CD4-positive, CD25-positive, alpha-beta regulatory T cell (primary cell): ENCODE data around the gene REV3L. TPM values are rescaled to one million over a fixed set of nuclear protein-coding genes. Genes with fewer than 3 reads are reported as not detected.

Source experiments
- ATAC-seq, 2 donors: fragments of 150-1000 bp; cut with Tn5 transposase; one replicate each; pipeline ENCODE4 v1.10.0; 2021; ENCODE audit warnings: low read depth in 2 of 2, moderate number of reproducible peaks in 2 of 2, moderate library complexity in 1 of 2
- DNase-seq, 3 donors: peaks; one replicate each; pipeline versions ENCODE4 v3.0.0 to v3.0.0-alpha.2; 2012 to 2022; ENCODE audit warnings: mixed read lengths in 1 of 3
- H3K27ac ChIP-seq: one replicate; pipeline ENCODE4 v1.7.0; 2013; ENCODE audit warnings: mild to moderate bottlenecking, low read length; ENCODE audit not compliant: insufficient read depth, poor library complexity, severe bottlenecking
- H3K27me3 ChIP-seq: one replicate; pipeline ENCODE4 v1.7.0; 2013; ENCODE audit warnings: low read length; ENCODE audit not compliant: control insufficient read depth, insufficient read depth
- H3K36me3 ChIP-seq: one replicate; pipeline ENCODE4 v1.7.0; 2013; ENCODE audit warnings: mild to moderate bottlenecking, low read length, moderate library complexity; ENCODE audit not compliant: control insufficient read depth, insufficient read depth
- H3K4me1 ChIP-seq: 2 replicates; pipeline ENCODE4 v1.7.0; 2013; ENCODE audit warnings: mild to moderate bottlenecking, low read length; ENCODE audit not compliant: insufficient read depth, control insufficient read depth, poor library complexity, severe bottlenecking
- H3K4me3 ChIP-seq: one replicate; pipeline ENCODE4 v1.7.0; 2013; ENCODE audit warnings: low read depth, mild to moderate bottlenecking, low read length, moderate library complexity
- H3K9me3 ChIP-seq, 2 experiments: 1 replicate in 1 of 2; 2 replicates in 1 of 2; pipeline ENCODE4 v1.7.0; 2013; ENCODE audit warnings: low read length in 2 of 2, mild to moderate bottlenecking in 1 of 2, moderate library complexity in 1 of 2; ENCODE audit not compliant: control insufficient read depth in 2 of 2
- H3K27ac Mint-ChIP-seq, 3 donors: one replicate each; pipeline ENCODE4 v1.8.0; 2020 to 2022; ENCODE audit warnings: mild to moderate bottlenecking in 3 of 3, mixed read lengths in 3 of 3, moderate library complexity in 2 of 3
- H3K27me3 Mint-ChIP-seq: one replicate; pipeline ENCODE4 v1.8.0; 2022; ENCODE audit warnings: mild to moderate bottlenecking, mixed read lengths
- H3K36me3 Mint-ChIP-seq: one replicate; pipeline ENCODE4 v1.8.0; 2020; ENCODE audit warnings: mixed read lengths
- H3K4me1 Mint-ChIP-seq, 4 donors: one replicate each; pipeline ENCODE4 v1.8.0; 2020 to 2022; ENCODE audit warnings: mixed read lengths in 4 of 4, mild to moderate bottlenecking in 1 of 4
- H3K4me3 Mint-ChIP-seq, 4 donors: one replicate each; pipeline ENCODE4 v1.8.0; 2020 to 2022; ENCODE audit warnings: mild to moderate bottlenecking in 4 of 4, mixed read lengths in 4 of 4, moderate library complexity in 3 of 4
- H3K9me3 Mint-ChIP-seq, 7 donors: one replicate each; pipeline ENCODE4 v1.8.0; 2020 to 2022; ENCODE audit warnings: mixed read lengths in 7 of 7, mild to moderate bottlenecking in 3 of 7, moderate library complexity in 2 of 7
- polyA plus RNA-seq, 4 donors: library from polyadenylated mRNA; unstranded; fragments of 300-500 nt; fragmentation: Illumina TruSeq; gene quantifications; one replicate each; pipeline ENCODE4 v1.2.3, GENCODE V29; 2021
- total RNA-seq: library from RNA; stranded (reverse); gene quantifications from one replicate; pipeline ENCODE4 v1.2.3, GENCODE V29; 2022

Gene REV3L
- total and polyA plus RNA-seq, 5 donors from 2014 or later = 6.5 to 35.7 (median 9.4) TPM

DNA sequence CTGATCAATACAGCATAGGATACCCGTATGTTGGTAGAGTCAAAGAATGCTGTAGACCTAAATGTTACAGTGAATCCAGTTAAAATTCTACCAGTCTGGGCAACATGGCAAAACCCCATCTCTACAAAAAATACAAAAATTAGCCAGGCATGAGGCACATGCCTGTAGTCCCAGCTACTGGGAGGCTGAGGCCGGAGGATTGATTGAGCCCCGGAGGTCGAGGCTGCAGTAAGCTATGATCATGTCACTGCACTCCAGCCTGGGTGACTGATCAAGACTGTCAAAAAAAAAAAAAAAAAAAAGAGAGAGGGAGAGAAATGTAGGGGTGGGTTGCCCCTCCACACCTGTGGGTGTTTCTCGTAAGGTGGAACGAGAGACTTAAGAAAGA lies 228.2 kb downstream of the REV3L start:
- Histone ChIP-seq H3K9me3 (no peaks in the 10 kb centered on the region), H3K27ac (no peak overlapping the region), H3K4me3 (no peak overlapping the region), H3K27me3 (no peaks in the 10 kb centered on the region), H3K36me3 (no peaks in the 10 kb centered on the region), H3K4me1 (peaks cover 8% of the 10 kb centered on the region)
- Mint-ChIP-seq H3K9me3 (peaks cover 0 to 1% (median 0%) of the 10 kb centered on the region in 7 donors), H3K4me3 (peak overlapping the region in 1 of 4 donors; percentile 5), H3K27ac (no peak overlapping the region), H3K36me3 (no peaks in the 10 kb centered on the region), H3K27me3 (no peaks in the 10 kb centered on the region), H3K4me1 (peaks cover 4 to 10% (median 6%) of the 10 kb centered on the region in 4 donors)
- DNase-seq (no peak), ATAC-seq (no peak)

DNA sequence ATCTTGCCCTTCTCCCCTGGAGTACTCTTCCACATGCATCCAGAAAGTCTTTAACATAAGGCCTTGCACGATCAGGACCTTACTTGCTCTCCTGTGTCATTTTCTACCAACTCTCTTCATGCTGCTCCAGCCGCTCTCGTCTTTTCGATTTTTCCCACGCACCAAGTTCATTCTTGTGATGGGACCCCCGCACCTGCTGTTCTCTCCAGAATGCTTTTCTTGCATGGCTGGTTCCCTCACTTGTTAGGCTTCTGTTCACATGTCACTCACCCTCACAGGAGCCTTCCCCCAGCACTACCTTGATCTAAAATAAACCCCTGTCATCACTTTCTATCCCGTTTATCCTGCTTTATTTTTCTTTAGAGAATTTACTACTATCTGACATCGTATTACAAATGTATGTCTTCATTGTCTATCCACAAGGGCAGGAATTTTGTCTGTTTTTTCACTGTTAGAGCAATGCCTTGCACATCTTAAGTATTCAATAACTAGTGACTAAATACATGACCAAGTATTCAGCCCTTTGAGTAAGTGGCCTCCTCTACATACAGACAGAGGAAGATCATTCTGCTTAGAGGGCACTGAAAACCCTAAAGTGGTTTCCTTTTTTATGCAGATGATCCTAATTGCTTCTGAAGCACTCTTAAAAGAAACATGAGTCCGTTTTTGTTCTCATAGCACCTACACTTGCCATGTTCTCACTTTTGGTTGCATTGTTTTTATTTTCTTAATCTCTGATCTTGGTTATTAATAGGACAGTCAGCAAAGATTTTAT lies 228.8 kb downstream of the REV3L start:
- ATAC-seq = no peak
- Histone ChIP-seq H3K27me3 (no peaks in the 10 kb centered on the region), H3K4me1 (peaks cover 4% of the 10 kb centered on the region), H3K27ac (no peak overlapping the region), H3K4me3 (no peak overlapping the region), H3K9me3 (no peaks in the 10 kb centered on the region), H3K36me3 (no peaks in the 10 kb centered on the region)
- peaks cover 0 to 1% (median 0%) of the 10 kb centered on the region in 7 donors for H3K9me3 Mint-ChIP-seq
- peak overlapping the region in 1 of 4 donors; percentile 39 for H3K4me3 Mint-ChIP-seq
- DNase-seq = no peak
- no peaks in the 10 kb centered on the region for H3K27me3 Mint-ChIP-seq
- no peaks in the 10 kb centered on the region for H3K36me3 Mint-ChIP-seq
- H3K4me1 Mint-ChIP-seq = peaks cover 4 to 10% (median 6%) of the 10 kb centered on the region in 4 donors
- H3K27ac Mint-ChIP-seq = peak overlapping the region in 1 of 3 donors; percentile 38

DNA sequence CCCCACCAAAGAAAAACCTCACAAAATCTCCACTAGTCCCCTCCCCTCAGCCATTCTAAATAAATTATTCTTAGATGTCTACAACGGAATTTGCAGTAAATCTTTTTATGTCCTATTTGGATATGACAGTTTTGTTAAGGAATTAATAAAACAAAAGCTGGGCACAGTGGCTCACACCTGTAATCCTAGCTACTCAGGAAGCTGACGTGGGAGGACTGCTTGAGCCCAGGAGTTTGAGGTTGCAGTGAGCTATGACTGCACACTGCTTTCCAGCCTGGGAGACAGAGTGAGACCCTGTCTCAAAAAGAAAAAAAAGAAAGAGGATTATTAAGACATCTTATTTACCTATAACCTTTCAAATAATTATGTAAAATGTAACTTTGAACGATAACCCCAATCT lies 230.3 kb downstream of the REV3L start:
- no peak for ATAC-seq
- peaks cover 0 to 1% (median 0%) of the 10 kb centered on the region in 7 donors for H3K9me3 Mint-ChIP-seq

DNA sequence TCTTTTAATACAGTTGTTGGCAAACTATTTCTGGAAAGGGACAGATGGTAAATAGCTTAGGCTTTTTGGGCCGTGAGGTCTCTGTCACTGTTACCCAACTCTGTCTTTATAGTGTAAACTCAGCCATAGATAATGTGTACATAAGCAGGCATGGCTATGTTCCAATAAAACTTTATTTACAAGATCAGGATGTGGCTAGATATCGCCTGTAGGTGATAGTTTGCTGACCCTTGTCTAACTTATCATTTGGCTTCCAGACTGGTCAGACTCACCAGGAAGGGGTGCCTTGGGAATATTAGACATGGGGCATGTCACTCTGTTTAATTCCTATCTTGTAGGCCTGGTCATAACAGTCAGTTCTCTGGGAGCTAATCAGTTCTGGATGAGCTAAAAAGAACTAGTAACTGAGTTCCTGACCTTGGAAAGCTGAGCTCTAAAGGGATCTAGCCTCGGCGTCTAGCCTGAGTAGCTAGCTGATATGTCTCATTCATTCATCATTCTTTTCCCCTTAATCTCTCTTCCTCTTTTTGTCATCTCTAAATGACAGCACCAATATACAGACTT lies 232.1 kb downstream of the REV3L start:
- no peaks in the 10 kb centered on the region for H3K36me3 ChIP-seq
- Mint-ChIP-seq H3K9me3 (peaks cover 0 to 1% (median 0%) of the 10 kb centered on the region in 7 donors), H3K27me3 (no peaks in the 10 kb centered on the region), H3K4me1 (no peaks in the 10 kb centered on the region), H3K27ac (no peak overlapping the region), H3K36me3 (no peaks in the 10 kb centered on the region), H3K4me3 (no peak overlapping the region)
- H3K27ac ChIP-seq = no peak overlapping the region
- H3K9me3 ChIP-seq = no peaks in the 10 kb centered on the region
- H3K27me3 ChIP-seq = no peaks in the 10 kb centered on the region
- H3K4me3 ChIP-seq = no peak overlapping the region
- ATAC-seq (no peak), DNase-seq (no peak)
- H3K4me1 ChIP-seq = no peaks in the 10 kb centered on the region

More for the DNA sequence above, 230.3 kb downstream of the REV3L start:
- DNase-seq = no peak
- Mint-ChIP-seq H3K36me3 (no peaks in the 10 kb centered on the region), H3K4me3 (no peak overlapping the region), H3K27me3 (no peaks in the 10 kb centered on the region), H3K27ac (no peak overlapping the region), H3K4me1 (no peaks in the 10 kb centered on the region)
- H3K27me3 ChIP-seq = no peaks in the 10 kb centered on the region
- H3K27ac ChIP-seq = no peak overlapping the region
- H3K4me3 ChIP-seq = no peak overlapping the region
- no peaks in the 10 kb centered on the region for H3K4me1 ChIP-seq
- H3K36me3 ChIP-seq = no peaks in the 10 kb centered on the region
- H3K9me3 ChIP-seq = no peaks in the 10 kb centered on the region

Other genes starting within 250 kb of the REV3L start
- gene TRAF3IP2, start 122.7 kb upstream of the REV3L start, total RNA-seq = 28.7 TPM
- gene TRAF3IP2, start 122.7 kb upstream of the REV3L start, polyA plus RNA-seq = 10 to 100 TPM; 20.7 to 30.1 (median 25.2) TPM